ENCODE measurements around the gene ABCD1.
"Not testable (repeated sequence)": the region's sequence is repeated elsewhere in the genome, so short reads cannot be mapped to it uniquely, and the experiment has no call there.

The ABCD1 gene

DNA sequence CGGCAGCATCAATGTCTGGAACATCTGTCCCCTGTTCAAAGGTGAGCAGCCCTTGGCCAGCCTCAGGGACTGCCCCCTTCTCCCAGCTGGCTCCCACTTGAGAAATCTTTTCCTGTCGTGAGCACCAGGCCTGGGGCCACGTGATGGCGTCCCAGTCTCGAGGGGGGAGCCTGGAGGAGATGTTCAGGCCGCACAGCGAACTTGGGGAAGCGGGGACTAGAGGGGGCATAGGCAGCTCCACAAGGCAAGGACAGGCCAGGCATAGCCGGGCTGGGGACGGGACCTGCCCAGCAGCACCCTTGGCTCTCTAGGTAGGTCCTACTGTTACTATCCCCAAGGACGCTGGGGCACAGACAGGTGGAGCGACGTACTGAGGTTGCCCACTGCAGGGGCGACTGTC is 34.2 kb upstream of the ABCD1 start:
- Mint-ChIP-seq H3K27ac (no peak overlapping the region), H3K36me3 (peaks cover 2% of the 10 kb centered on the region), H3K27me3 (peaks cover 3% of the 10 kb centered on the region), H3K4me1 (peaks cover 2% of the 10 kb centered on the region), H3K4me3 (no peak overlapping the region), H3K9me3 (no peaks in the 10 kb centered on the region)
- ATAC-seq (ENCODE audit: low read depth) (no peak), DNase-seq (ENCODE audit: low spot score in 2 of 2) (no peak)

DNA sequence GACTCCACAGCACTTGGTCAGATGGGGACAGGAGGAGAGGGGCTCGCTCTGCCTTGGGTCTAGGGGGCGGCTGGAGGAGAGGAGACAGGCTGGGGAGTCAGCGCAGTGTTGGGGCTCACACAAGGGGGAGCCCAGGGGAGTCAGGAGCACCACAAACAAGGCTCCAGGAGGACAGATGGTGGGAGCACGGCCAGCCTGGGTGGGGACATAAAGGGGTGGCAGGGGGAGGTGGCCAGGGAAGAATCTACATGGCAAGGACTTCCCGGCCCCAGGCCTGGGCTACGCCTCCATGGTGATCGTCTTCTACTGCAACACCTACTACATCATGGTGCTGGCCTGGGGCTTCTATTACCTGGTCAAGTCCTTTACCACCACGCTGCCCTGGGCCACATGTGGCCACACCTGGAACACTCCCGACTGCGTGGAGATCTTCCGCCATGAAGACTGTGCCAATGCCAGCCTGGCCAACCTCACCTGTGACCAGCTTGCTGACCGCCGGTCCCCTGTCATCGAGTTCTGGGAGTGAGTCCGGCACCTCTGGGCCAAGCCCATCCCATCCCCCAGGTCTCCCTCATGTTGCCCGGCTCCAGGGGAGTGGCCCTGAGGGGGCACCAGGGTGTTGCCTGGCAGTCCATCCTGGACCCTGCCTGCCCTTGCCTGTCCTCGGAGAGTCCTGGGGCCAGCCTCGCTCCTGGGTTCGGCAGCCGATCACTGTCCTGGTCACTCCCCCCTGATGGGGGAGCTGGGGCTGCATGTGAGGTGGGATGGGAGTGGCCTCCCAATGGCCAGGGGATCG is 33.4 kb upstream of the ABCD1 start:
- H3K27me3 Mint-ChIP-seq; H3K9me3 Mint-ChIP-seq; H3K4me1 Mint-ChIP-seq; H3K4me3 Mint-ChIP-seq; ATAC-seq (ENCODE audit: low read depth); DNase-seq (ENCODE audit: low spot score in 2 of 2); H3K36me3 Mint-ChIP-seq; H3K27ac Mint-ChIP-seq: not testable (repeated sequence)

DNA sequence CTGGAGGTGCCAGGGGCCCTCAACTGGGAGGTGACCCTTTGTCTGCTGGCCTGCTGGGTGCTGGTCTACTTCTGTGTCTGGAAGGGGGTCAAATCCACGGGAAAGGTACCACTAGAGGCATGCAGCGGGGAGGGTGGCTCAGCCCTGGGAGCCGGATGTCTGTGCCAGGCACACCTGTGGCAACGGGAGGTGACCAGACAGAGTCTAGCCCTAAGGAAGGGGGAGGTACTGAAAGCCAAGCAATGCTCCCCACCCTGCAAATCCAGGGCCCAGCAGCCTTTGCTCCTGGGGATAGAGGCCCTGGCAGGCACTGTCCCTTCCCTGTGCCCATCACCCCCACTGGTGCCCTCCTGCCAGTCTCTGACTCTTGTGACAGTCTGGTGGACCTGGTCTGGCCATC is 32.7 kb upstream of the ABCD1 start:
- Mint-ChIP-seq H3K27me3 (no peaks in the 10 kb centered on the region), H3K9me3 (no peaks in the 10 kb centered on the region), H3K36me3 (peaks cover 2% of the 10 kb centered on the region), H3K4me1 (peaks cover 2% of the 10 kb centered on the region), H3K4me3 (no peak overlapping the region), H3K27ac (no peak overlapping the region)
- DNase-seq (ENCODE audit: low spot score in 2 of 2) (no peak), ATAC-seq (ENCODE audit: low read depth) (no peak)

DNA sequence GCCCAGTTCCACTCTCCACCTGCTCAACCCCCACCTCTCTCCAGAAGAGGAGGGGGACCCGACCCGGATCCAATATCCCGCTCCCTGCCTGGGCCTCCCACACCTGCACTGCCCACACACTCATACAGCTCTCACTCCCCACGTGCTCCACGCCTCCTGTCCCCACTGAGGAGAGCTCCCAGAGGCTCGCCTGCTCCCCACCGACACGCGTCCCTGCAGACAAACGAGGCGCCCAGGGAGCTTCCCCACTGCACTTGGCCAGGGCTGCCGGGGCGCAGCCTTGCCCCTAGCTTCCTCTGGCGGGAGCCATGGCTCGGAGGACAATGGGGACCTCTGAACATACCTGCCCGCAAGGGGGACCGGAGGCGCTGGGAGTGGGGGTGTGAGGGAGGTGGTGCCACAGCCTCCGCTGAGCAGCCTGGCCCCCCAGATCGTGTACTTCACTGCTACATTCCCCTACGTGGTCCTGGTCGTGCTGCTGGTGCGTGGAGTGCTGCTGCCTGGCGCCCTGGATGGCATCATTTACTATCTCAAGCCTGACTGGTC is 32.0 kb upstream of the ABCD1 start:
- no peak overlapping the region for H3K27ac Mint-ChIP-seq
- peaks cover 8% of the 10 kb centered on the region for H3K36me3 Mint-ChIP-seq
- H3K27me3 Mint-ChIP-seq: no peaks in the 10 kb centered on the region

DNA sequence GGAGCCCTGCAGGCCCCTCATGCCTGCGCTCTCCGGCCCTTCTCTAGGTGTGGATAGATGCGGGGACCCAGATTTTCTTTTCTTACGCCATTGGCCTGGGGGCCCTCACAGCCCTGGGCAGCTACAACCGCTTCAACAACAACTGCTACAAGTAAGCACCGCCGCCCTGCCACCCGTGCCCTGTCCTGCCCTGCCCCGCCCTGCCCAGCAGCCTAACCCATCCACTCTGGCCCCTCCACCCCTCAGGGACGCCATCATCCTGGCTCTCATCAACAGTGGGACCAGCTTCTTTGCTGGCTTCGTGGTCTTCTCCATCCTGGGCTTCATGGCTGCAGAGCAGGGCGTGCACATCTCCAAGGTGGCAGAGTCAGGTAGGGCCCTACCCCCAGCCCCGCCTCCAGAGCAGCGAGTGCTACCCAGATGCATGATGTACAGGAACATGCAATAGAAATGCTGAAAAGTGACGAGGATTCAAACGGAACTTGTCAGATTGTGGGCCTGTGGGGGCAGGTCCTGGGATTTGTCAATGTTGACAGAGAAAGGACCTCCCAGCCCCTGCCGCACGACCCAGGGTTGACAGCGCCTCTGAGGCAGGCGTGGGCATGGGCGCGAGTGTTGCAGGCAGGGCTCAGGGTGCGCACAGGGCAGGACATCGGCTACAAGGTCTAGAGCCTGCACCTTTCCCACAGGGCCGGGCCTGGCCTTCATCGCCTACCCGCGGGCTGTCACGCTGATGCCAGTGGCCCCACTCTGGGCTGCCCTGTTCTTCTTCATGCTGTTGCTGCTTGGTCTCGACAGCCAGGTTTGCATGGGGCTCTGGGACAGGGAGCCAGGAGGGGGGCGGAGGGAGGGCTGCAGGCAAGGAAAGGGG is 31.2 kb upstream of the ABCD1 start:
- Mint-ChIP-seq H3K27ac (no peak overlapping the region), H3K4me3 (no peak overlapping the region), H3K27me3 (no peaks in the 10 kb centered on the region), H3K9me3 (no peaks in the 10 kb centered on the region), H3K36me3 (peaks cover 8% of the 10 kb centered on the region), H3K4me1 (no peaks in the 10 kb centered on the region)
- no peak for DNase-seq (ENCODE audit: low spot score in 2 of 2)
- no peak for ATAC-seq (ENCODE audit: low read depth)

More for the DNA sequence above, 32.0 kb upstream of the ABCD1 start:
- ATAC-seq (ENCODE audit: low read depth) (no peak), DNase-seq (ENCODE audit: low spot score in 2 of 2) (no peak)
- H3K4me3 Mint-ChIP-seq: no peak overlapping the region
- no peaks in the 10 kb centered on the region for H3K4me1 Mint-ChIP-seq
- no peaks in the 10 kb centered on the region for H3K9me3 Mint-ChIP-seq

DNA sequence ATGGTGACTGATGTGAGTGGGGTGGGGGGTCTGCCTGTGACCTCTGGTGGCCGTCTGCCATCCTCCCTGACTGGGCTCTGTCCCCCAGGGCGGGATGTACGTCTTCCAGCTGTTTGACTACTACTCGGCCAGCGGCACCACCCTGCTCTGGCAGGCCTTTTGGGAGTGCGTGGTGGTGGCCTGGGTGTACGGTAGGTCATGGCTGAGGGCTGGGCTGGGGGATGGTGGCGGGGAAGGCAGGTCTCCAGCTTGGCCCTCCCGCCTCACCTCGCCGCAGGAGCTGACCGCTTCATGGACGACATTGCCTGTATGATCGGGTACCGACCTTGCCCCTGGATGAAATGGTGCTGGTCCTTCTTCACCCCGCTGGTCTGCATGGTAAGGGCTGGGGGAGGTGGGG is 30.4 kb upstream of the ABCD1 start:
- H3K9me3 Mint-ChIP-seq; H3K4me3 Mint-ChIP-seq; H3K4me1 Mint-ChIP-seq; DNase-seq (ENCODE audit: low spot score in 2 of 2); H3K27me3 Mint-ChIP-seq; ATAC-seq (ENCODE audit: low read depth); H3K27ac Mint-ChIP-seq; H3K36me3 Mint-ChIP-seq: not testable (repeated sequence)

DNA sequence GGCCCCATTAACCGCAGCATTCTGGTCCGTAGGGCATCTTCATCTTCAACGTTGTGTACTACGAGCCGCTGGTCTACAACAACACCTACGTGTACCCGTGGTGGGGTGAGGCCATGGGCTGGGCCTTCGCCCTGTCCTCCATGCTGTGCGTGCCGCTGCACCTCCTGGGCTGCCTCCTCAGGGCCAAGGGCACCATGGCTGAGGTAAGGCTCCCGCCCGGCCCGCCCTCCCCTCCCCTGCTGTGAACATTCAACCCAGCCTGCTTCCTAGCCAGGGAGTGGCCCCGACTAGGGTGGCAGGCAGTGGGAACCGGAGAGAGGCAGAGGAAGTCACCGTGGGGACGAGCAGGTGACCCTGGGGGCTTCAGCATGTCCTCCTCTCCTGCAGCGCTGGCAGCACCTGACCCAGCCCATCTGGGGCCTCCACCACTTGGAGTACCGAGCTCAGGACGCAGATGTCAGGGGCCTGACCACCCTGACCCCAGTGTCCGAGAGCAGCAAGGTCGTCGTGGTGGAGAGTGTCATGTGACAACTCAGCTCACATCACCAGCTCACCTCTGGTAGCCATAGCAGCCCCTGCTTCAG is 29.9 kb upstream of the ABCD1 start:
- no peak overlapping the region for H3K27ac Mint-ChIP-seq
- no peak for DNase-seq (ENCODE audit: low spot score in 2 of 2)
- H3K27me3 Mint-ChIP-seq: no peaks in the 10 kb centered on the region
- no peak overlapping the region for H3K4me3 Mint-ChIP-seq
- no peak for ATAC-seq (ENCODE audit: low read depth)
- peaks cover 8% of the 10 kb centered on the region for H3K36me3 Mint-ChIP-seq
- H3K4me1 Mint-ChIP-seq: no peaks in the 10 kb centered on the region
- H3K9me3 Mint-ChIP-seq: no peaks in the 10 kb centered on the region

DNA sequence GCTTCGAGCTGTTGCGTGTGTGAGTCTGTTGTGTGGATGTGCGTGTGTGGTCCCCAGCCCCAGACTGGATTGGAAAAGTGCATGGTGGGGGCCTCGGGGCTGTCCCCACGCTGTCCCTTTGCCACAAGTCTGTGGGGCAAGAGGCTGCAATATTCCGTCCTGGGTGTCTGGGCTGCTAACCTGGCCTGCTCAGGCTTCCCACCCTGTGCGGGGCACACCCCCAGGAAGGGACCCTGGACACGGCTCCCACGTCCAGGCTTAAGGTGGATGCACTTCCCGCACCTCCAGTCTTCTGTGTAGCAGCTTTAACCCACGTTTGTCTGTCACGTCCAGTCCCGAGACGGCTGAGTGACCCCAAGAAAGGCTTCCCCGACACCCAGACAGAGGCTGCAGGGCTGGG is 28.6 kb upstream of the ABCD1 start:
- H3K9me3 Mint-ChIP-seq: no peaks in the 10 kb centered on the region
- H3K27ac Mint-ChIP-seq: no peak overlapping the region
- H3K4me3 Mint-ChIP-seq: no peak overlapping the region
- no peaks in the 10 kb centered on the region for H3K27me3 Mint-ChIP-seq
- H3K36me3 Mint-ChIP-seq: peaks cover 8% of the 10 kb centered on the region
- no peak for ATAC-seq (ENCODE audit: low read depth)
- no peaks in the 10 kb centered on the region for H3K4me1 Mint-ChIP-seq
- DNase-seq (ENCODE audit: low spot score in 2 of 2): no peak

DNA sequence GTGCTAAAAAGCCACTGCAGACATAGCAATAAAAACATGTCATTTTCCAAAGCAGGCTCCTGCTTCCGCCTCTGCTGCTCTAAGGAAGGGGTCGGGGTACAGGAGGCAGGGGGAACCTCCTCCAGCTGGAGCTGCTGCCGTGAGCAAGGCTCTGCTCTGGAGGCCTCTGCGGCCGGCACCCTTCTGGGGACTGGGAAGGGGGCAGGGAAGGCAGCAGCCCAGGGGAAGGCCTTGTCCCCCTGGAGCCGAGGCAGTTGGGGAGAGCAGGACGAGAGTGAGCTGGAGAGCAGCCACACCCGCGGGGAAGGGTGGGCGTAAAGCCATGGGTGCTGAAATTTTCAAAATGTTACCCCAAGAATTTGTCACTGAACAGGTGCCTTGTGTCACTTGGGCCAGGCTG is 28.1 kb upstream of the ABCD1 start:
- ATAC-seq (ENCODE audit: low read depth); H3K36me3 Mint-ChIP-seq; DNase-seq (ENCODE audit: low spot score in 2 of 2); H3K9me3 Mint-ChIP-seq; H3K27ac Mint-ChIP-seq; H3K4me3 Mint-ChIP-seq; H3K4me1 Mint-ChIP-seq; H3K27me3 Mint-ChIP-seq: not testable (repeated sequence)

DNA sequence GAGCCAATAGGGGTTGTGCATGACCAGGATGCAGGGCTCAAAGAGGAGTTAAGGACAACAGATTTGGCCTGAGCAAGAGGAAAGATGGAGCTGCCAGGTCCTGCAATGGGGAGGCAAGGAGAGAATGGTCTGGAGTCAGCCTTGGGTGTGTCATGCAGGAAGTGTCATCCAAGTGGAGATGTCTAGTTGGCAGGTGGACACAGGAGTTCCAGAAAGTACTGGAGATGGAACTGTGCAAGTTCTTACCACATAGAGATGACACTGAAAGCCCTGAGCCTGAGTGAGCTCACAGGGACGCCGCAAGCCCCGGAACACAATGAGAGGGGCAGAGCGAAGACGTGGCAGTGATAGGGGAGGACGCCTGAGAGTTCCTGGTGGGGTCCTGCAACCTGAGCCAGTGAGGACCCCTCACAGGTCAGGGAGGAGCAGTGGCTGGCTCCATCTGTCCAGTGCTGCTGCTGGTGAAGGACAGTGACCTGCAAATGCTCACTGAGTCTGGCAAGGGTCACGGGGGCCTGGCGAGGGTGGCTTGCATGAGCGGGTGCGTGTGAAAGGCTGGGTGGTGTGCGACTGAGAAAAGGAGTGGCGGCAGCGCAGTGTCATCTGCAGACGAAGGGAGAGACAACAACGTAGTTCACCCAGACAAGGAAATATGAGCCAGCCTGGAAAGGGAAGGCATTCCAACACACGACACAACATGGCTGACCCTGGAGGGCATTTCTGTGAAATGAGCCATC is 27.5 kb upstream of the ABCD1 start:
- not testable (repeated sequence) for H3K4me3 Mint-ChIP-seq; H3K27me3 Mint-ChIP-seq; H3K9me3 Mint-ChIP-seq; H3K4me1 Mint-ChIP-seq; H3K27ac Mint-ChIP-seq; H3K36me3 Mint-ChIP-seq; ATAC-seq (ENCODE audit: low read depth); DNase-seq (ENCODE audit: low spot score in 2 of 2)

DNA sequence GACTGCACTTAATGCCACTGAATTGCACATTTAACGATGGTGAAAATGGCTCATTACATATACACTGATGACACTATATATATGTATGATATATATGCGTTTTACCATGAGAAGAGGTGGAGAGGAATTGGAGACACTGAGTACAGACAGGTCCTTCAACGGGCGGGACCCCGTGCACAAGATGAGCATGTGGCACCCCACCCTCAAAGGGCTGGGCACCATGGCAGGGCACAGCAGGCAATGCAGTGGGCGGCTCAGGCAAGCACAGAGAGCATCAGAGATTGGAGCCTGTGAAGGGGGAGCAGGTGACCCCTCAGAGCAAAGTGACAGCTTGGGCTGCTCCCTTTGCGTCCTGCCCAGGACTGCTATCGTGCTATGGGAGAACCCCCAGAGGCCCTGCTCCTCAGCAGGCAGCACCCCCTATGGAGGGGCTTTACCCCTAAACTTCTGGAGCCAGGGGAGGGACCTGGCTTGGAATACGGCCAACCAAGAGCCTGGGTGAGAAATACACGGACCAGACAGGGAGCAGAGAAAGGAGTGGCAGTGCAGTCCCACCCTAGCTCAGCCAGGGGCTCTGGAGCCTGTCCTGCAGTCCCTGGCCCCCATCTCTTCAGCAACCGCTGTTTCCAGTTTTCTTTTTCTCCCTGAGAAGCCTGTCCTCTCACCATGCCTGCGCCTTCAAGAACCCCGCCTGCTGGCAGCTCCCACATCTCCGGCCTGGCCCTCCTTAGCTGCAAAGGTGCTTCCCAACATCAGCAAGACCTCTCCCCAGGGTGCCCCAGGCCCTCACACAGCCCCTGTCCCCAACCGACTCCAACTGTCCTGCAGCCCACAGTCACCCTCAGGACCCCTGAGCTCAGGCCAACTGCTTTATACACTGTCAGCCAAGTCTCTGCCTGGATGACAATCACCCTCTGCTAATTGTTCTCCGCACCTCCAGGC is 26.5 kb upstream of the ABCD1 start:
- Mint-ChIP-seq H3K27me3 (no peaks in the 10 kb centered on the region), H3K9me3 (no peaks in the 10 kb centered on the region), H3K36me3 (peaks cover 8% of the 10 kb centered on the region), H3K27ac (no peak overlapping the region), H3K4me1 (no peaks in the 10 kb centered on the region), H3K4me3 (no peak overlapping the region)
- ATAC-seq (ENCODE audit: low read depth) (no peak), DNase-seq (ENCODE audit: low spot score in 2 of 2) (no peak)

DNA sequence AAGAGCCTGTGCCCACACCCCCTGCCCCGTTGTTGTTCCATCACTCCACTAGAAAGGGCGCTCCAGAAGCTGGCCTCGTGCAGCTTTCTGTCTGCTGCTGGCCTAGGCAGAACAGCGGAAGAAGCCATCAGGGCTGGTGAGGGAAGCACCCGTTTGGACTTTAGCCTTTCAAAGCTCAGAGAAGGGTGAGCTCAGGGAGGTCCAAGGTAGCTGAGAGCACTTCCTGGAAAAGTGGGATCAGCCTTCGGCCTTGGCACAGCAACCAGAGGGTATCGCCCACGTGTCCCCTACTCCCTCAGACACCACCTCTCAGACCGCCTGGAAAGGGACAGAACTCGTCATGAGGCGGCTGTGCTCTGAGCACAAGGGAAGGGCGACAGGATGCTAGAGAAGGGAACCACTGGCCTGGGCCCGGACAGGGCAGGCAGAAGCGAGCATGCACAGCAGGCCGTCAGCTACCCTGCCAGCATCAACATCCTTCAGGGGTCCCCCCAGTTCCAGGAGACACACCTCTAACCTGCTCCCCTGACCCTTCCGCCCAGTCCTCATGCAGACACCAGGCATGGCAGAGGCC is 25.4 kb upstream of the ABCD1 start:
- not testable (repeated sequence) for H3K4me1 Mint-ChIP-seq; H3K36me3 Mint-ChIP-seq; H3K9me3 Mint-ChIP-seq; H3K27me3 Mint-ChIP-seq; H3K4me3 Mint-ChIP-seq; ATAC-seq (ENCODE audit: low read depth); H3K27ac Mint-ChIP-seq; DNase-seq (ENCODE audit: low spot score in 2 of 2)

All from memory B cell (primary cell).